Measurements from ENCODE around the gene ABCB8.

- TF ChIP-seq CTCF (IDR thresholded peaks at IDR 0.05) (no peak), POLR2A (IDR thresholded peaks at IDR 0.05) (no peak), EP300 (IDR thresholded peaks at IDR 0.05) (no peak)
These were observed 28.0 kb downstream of the ABCB8 start for GRCh38 chr7:151056283-151056665.
